IMR-90 (cell line): ENCODE measurements around the gene NAT14. TPM values are rescaled to one million over a fixed set of nuclear protein-coding genes. Genes with fewer than 3 reads are reported as not detected.

Experiments used
- ATAC-seq: fragments of 200-7000 bp; cut with Tn5 transposase; 2 replicates; pipeline ENCODE4 v1.9.1; 2020; ENCODE audit warnings: low read depth, mild to moderate bottlenecking, moderate library complexity
- BruUV-seq: library from RNA; stranded (reverse); fragments of 400-500 nt; replicated peaks from 2 replicates; lab custom pipeline; 2021; lab: Mats Ljungman, UMichigan
- CTCF ChIA-PET: fragments of 300-600 bp; formaldehyde crosslinking; extraction: SDS; loops from one replicate; lab custom pipeline; 2021; ENCODE audit warnings: antibody characterized with exemption; lab: Yijun Ruan, JAX
- POLR2A ChIA-PET: fragments of 300-600 bp; sonication (Branson Sonifier 250); formaldehyde crosslinking; loops from one replicate; lab custom pipeline; 2022; ENCODE audit warnings: antibody characterized with exemption; ENCODE audit not compliant: unreplicated experiment; lab: Charles Lee
- DNase-seq: peaks from one replicate; pipeline ENCODE4 v3.0.0; 2013
- H2AFZ ChIP-seq: replicated peaks from 2 replicates; pipeline ENCODE3; 2013; ENCODE audit warnings: low read length, mild to moderate bottlenecking; ENCODE audit not compliant: poor library complexity
- H2AK5ac ChIP-seq: 2 replicates; pipeline ENCODE4 v1.6.1; 2013; ENCODE audit warnings: low read depth, low read length, inconsistent platforms
- H2AK9ac ChIP-seq: replicated peaks from 2 replicates; pipeline ENCODE3; 2013; ENCODE audit warnings: mild to moderate bottlenecking, low read depth, low read length, moderate library complexity; ENCODE audit not compliant: poor library complexity
- H2BK120ac ChIP-seq: 2 replicates; pipeline ENCODE4 v1.6.1; 2013; ENCODE audit warnings: low read depth, low read length, inconsistent platforms
- H2BK15ac ChIP-seq: 3 replicates; pipeline ENCODE4 v1.6.1; 2013; ENCODE audit warnings: low read depth, low read length, inconsistent platforms
- H2BK20ac ChIP-seq: 2 replicates; pipeline ENCODE4 v1.6.1; 2013; ENCODE audit warnings: low read depth, mild to moderate bottlenecking, inconsistent platforms, low read length, moderate library complexity
- H2BK5ac ChIP-seq: 2 replicates; pipeline ENCODE4 v1.6.1; 2013; ENCODE audit warnings: mild to moderate bottlenecking, low read depth, low read length, inconsistent platforms; ENCODE audit not compliant: poor library complexity, severe bottlenecking
- H3K14ac ChIP-seq: replicated peaks from 2 replicates; pipeline ENCODE4 v1.6.1; 2013; ENCODE audit warnings: low read depth, low read length, inconsistent platforms
- H3K18ac ChIP-seq: 2 replicates; pipeline ENCODE4 v1.6.1; 2013; ENCODE audit warnings: low read depth, low read length, control low read depth
- H3K23ac ChIP-seq: 2 replicates; pipeline ENCODE4 v1.6.1; 2013; ENCODE audit warnings: low read depth, low read length, inconsistent platforms
- H3K27ac ChIP-seq: 2 replicates; pipeline ENCODE4 v1.5.1; 2013; ENCODE audit warnings: mild to moderate bottlenecking, control low read depth, low read length; ENCODE audit not compliant: insufficient read depth
- H3K27me3 ChIP-seq: 2 replicates; pipeline ENCODE4 v1.6.1; 2013; ENCODE audit warnings: low read length; ENCODE audit not compliant: control insufficient read depth, insufficient read depth
- H3K36me3 ChIP-seq: 2 replicates; pipeline ENCODE4 v1.6.1; 2013; ENCODE audit warnings: low read length, mixed read lengths; ENCODE audit not compliant: control insufficient read depth, insufficient read depth
- H3K4ac ChIP-seq: 2 replicates; pipeline ENCODE4 v1.6.1; 2013; ENCODE audit warnings: low read depth, low read length, inconsistent platforms
- H3K4me1 ChIP-seq: 2 replicates; pipeline ENCODE4 v1.6.1; 2013; ENCODE audit warnings: low read length, mixed read lengths; ENCODE audit not compliant: control insufficient read depth, insufficient read depth
- H3K4me2 ChIP-seq: 2 replicates; pipeline ENCODE4 v1.6.1; 2013; ENCODE audit warnings: low read depth, mild to moderate bottlenecking, control low read depth, low read length, moderate library complexity
- H3K4me3 ChIP-seq: 2 replicates; pipeline ENCODE4 v1.5.1; 2013; ENCODE audit warnings: low read depth, mild to moderate bottlenecking, control low read depth, low read length, moderate library complexity; ENCODE audit not compliant: insufficient read depth
- H3K56ac ChIP-seq: 2 replicates; pipeline ENCODE4 v1.6.1; 2013; ENCODE audit warnings: low read length, inconsistent platforms; ENCODE audit not compliant: insufficient read depth; ENCODE audit errors: extremely low read depth
- H3K79me1 ChIP-seq, 2 experiments: 2 replicates each; pipeline ENCODE4 v1.6.1; 2013; ENCODE audit warnings: low read length in 2 of 2, inconsistent platforms in 1 of 2, low read depth in 1 of 2
- H3K9ac ChIP-seq: 2 replicates; pipeline ENCODE4 v1.6.1; 2013; ENCODE audit warnings: low read depth, low read length, control low read depth
- H3K9me1 ChIP-seq: 2 replicates; pipeline ENCODE4 v1.6.1; 2013; ENCODE audit warnings: low read length, inconsistent platforms; ENCODE audit not compliant: insufficient read depth
- H3K9me3 ChIP-seq: 2 replicates; pipeline ENCODE4 v1.6.1; 2013; ENCODE audit warnings: low read length; ENCODE audit not compliant: control insufficient read depth, insufficient read depth
- H4K20me1 ChIP-seq: 2 replicates; pipeline ENCODE4 v1.6.1; 2013; ENCODE audit warnings: low read length, inconsistent platforms; ENCODE audit not compliant: insufficient read depth
- H4K5ac ChIP-seq: 2 replicates; pipeline ENCODE4 v1.6.1; 2013; ENCODE audit warnings: mild to moderate bottlenecking, low read depth, low read length, control low read depth
- H4K8ac ChIP-seq, 2 experiments: 2 replicates each; pipeline ENCODE4 v1.6.1; 2013; ENCODE audit warnings: low read depth in 2 of 2, low read length in 2 of 2, control low read depth in 1 of 2, inconsistent platforms in 1 of 2
- H4K91ac ChIP-seq: 2 replicates; pipeline ENCODE4 v1.6.1; 2013; ENCODE audit warnings: low read depth, low read length, inconsistent platforms; ENCODE audit not compliant: insufficient read depth
- BHLHE40 ChIP-seq: fragments of 150-350 bp; IDR thresholded peaks from 2 replicates; pipeline ENCODE4 v1.6.1; 2016; ENCODE audit warnings: mild to moderate bottlenecking, low read depth, low read length
- CEBPB ChIP-seq: IDR thresholded peaks from 2 replicates; pipeline ENCODE4 v1.6.1; 2012; ENCODE audit warnings: low read depth, low read length, improper control_type of control experiment
- CHD1 ChIP-seq: IDR thresholded peaks from 2 replicates; pipeline ENCODE4 v1.6.1; 2012; ENCODE audit warnings: low read depth, low read length, improper control_type of control experiment
- FOS ChIP-seq: fragments of 150-350 bp; IDR thresholded peaks from 2 replicates; pipeline ENCODE4 v1.6.1; 2016; ENCODE audit warnings: low read depth, low read length
- MAFK ChIP-seq: IDR thresholded peaks from 2 replicates; pipeline ENCODE4 v1.6.1; 2012; ENCODE audit warnings: low read depth, low read length, improper control_type of control experiment
- MAZ ChIP-seq: IDR thresholded peaks from 2 replicates; pipeline ENCODE4 v1.6.1; 2012; ENCODE audit warnings: low read depth, mild to moderate bottlenecking, low read length, improper control_type of control experiment, moderate library complexity, borderline replicate concordance
- MXI1 ChIP-seq: IDR thresholded peaks from 2 replicates; pipeline ENCODE4 v1.6.1; 2012; ENCODE audit warnings: low read depth, mild to moderate bottlenecking, low read length, moderate library complexity, borderline replicate concordance
- NFE2L2 ChIP-seq: fragments of 150-350 bp; IDR thresholded peaks from 2 replicates; pipeline ENCODE4 v1.6.1; 2016; ENCODE audit warnings: low read depth, mild to moderate bottlenecking, low read length
- POLR2A ChIP-seq: IDR thresholded peaks from 2 replicates; pipeline ENCODE4 v1.6.1; 2012; ENCODE audit warnings: mild to moderate bottlenecking, low read depth, low read length
- RAD21 ChIP-seq: IDR thresholded peaks from 2 replicates; pipeline ENCODE4 v1.6.1; 2012; ENCODE audit warnings: low read length, improper control_type of control experiment
- RCOR1 ChIP-seq: IDR thresholded peaks from 2 replicates; pipeline ENCODE4 v1.6.1; 2012; ENCODE audit warnings: mild to moderate bottlenecking, low read length, improper control_type of control experiment; ENCODE audit not compliant: insufficient replicate concordance
- RFX5 ChIP-seq: IDR thresholded peaks from 2 replicates; pipeline ENCODE4 v1.8.0; 2012; ENCODE audit warnings: low read depth, mild to moderate bottlenecking, low read length, moderate library complexity
- SMC3 ChIP-seq: fragments of 150-350 bp; IDR thresholded peaks from 2 replicates; pipeline ENCODE4 v1.6.1; 2016; ENCODE audit warnings: low read depth, mild to moderate bottlenecking, antibody characterized with exemption, low read length, moderate library complexity
- WGBS, 2 experiments: methylation state at CpG; one replicate each; pipeline versions ENCODE4 v1.1.5 to v1.1.7; 2013; ENCODE audit warnings: missing lambda C conversion rate in 2 of 2; ENCODE audit not compliant: insufficient read length in 1 of 2; ENCODE audit errors: extremely low coverage in 2 of 2; 5-methylcytosine and 5-hydroxymethylcytosine counted together
- dilution Hi-C: fragments of 300-500 bp; cut with HindIII; formaldehyde crosslinking; loops from one replicate; pipeline ENCODE4 v1.14.3; 2018; ENCODE audit warnings: low sequenced_read_pairs; ENCODE audit not compliant: unreplicated experiment
- in situ Hi-C: fragments of 300-500 bp; cut with MboI; formaldehyde crosslinking; loops from 3 replicates; pipeline ENCODE4 v1.14.3; 2019; ENCODE audit warnings: low sequenced_read_pairs, inconsistent platforms, mixed read lengths
- intact Hi-C: fragments of 100-400 bp; cut with micrococcal nuclease; formaldehyde crosslinking; loops from 2 replicates; pipeline ENCODE4 v1.10.0; 2022
- polyA plus RNA-seq, 3 experiments: library from polyadenylated mRNA; depleted of rRNA; stranded (reverse); fragments of >200 nt; gene quantifications; 2 replicates each; pipeline ENCODE4 v1.2.3, GENCODE V29; 2012; ENCODE audit warnings: low replicate concordance in 1 of 3
- total RNA-seq: library from RNA; depleted of rRNA; stranded (reverse); fragments of >200 nt; gene quantifications from 2 replicates; pipeline ENCODE4 v1.2.3, GENCODE V29; 2012
- TF ChIP-seq, protein P1 (sequence below): conservative IDR thresholded peaks from 2 replicates; pipeline ENCODE4 v1.5.1; 2012; ENCODE audit warnings: mild to moderate bottlenecking, low read depth, low read length, improper control_type of control experiment
- TF ChIP-seq, protein P2 (sequence below): fragments of 150-350 bp; IDR thresholded peaks from 2 replicates; pipeline ENCODE4 v1.6.1; 2016; ENCODE audit warnings: low read depth, mild to moderate bottlenecking, low read length, moderate library complexity, borderline replicate concordance

Gene NAT14
- total and polyA plus RNA-seq, 2 of the 4 experiments (the other 2 are of a cell fraction) = 4.3 to 41.2 TPM

DNA sequence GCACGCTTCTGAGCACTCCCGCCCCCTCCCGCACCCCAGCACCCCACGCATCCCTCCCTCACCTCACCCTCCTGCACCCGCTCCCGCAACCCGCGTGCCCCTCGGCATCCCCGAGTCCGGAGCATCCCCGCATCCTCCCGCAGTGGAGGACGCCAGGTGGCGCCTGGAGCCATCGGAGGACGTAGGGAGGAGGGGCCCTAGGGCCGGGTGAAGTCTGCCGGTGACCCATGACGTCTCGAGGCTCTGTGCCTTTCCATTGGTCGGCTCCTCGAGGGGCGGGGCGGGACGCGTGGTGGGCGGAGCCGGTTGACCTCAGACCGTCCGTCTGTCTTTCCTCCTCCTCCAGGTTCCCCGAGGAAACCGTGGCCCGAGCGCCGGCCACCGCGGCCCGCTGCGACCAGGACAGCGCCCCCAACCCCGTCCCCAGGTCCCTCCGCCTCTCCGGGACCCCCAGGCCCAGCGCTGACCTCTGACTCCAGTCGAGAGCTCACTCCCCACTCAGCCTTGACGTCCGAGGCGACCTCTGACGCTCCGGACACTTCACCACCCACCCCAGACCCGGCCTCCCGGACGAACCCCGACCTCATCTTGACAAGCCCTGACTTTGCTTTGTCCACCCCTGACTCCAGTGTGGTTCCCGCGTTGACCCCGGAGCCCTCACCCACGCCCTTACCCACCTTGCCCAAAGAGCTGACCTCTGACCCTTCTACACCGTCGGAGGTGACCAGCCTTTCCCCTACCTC, 32.1 kb downstream of the NAT14 start:
- intact Hi-C loops = loop anchor here (1.0 to 2.0 kb wide), 4 partner anchors 20 to 115 kb away; partner anchors contain the start of genes SBK2 and ZNF579
- no peaks in the 10 kb centered on the region for H4K20me1 ChIP-seq
- peak overlapping the region; percentile 38 for H4K5ac ChIP-seq
- H3K36me3 ChIP-seq = no peaks in the 10 kb centered on the region
- peaks cover 22% of the 10 kb centered on the region for H3K9me1 ChIP-seq
- dilution Hi-C loops = no loop called here
- peak overlapping the region in 1 of 2 experiments; percentile 79; a peak in 1 of 4 replicates for H4K8ac ChIP-seq
- H3K56ac ChIP-seq = no peak overlapping the region
- no peaks in the 10 kb centered on the region for H3K27me3 ChIP-seq
- H3K14ac ChIP-seq = no peak overlapping the region
- in situ Hi-C loops = loop anchor here (5.0 kb wide), 1 partner anchor 90 kb away; the partner anchor contains the start of gene ZNF865
- BruUV-seq = no TSS peak
- no peak overlapping the region for H4K91ac ChIP-seq
- H3K4me2 ChIP-seq = peak overlapping the region; percentile 52; the same call in 1 of the 2 replicates
- no peaks in the 10 kb centered on the region for H3K9me3 ChIP-seq
- 30% methylated on average over 23 of the region's 61 CpGs; no CpG with 5 or more reads in 1 of the 2 experiments for WGBS, 2 experiments
- no peak overlapping the region for H3K9ac ChIP-seq
- H3K18ac ChIP-seq = no peak overlapping the region
- H2AK5ac ChIP-seq = peak overlapping the region; percentile 22
- peak overlapping the region; percentile 9 for H3K4me3 ChIP-seq
- DNase-seq (peak; percentile 91), ATAC-seq (peak; percentile 99)
- peak overlapping the region; percentile 10 for H2BK5ac ChIP-seq
- H3K27ac ChIP-seq = peak overlapping the region; percentile 24
- peaks cover 0 to 18% of the 10 kb centered on the region in 2 experiments; a peak in 2 of 4 replicates for H3K79me1 ChIP-seq
- H3K4me1 ChIP-seq = peaks cover 2% of the 10 kb centered on the region; the same call in 1 of the 2 replicates
- peak overlapping the region; percentile 92 for H2AFZ ChIP-seq
- no peak overlapping the region for H3K23ac ChIP-seq
- ChIA-PET CTCF (interaction anchor here (0.7 to 1.0 kb wide), 3 partner anchors 31 to 103 kb away, joined by 3 to 7 read pairs (median 4); partner anchors contain the start of gene ZNF865), POLR2A (no interaction called here)
- H2BK15ac ChIP-seq = no peak overlapping the region
- peak overlapping the region; percentile 98 for H2AK9ac ChIP-seq
- 0 out of 2 replicates have a peak overlapping the region, but pooled peaks have one; percentile 10 for H2BK120ac ChIP-seq
- no peak overlapping the region; the same call in 1 of the 2 replicates for H2BK20ac ChIP-seq
- H3K4ac ChIP-seq = peak overlapping the region; percentile 27
- TF ChIP-seq MAFK (no peak), NFE2L2 (no peak), MXI1 (peak; percentile 35; the same call in 1 of the 2 replicates), CHD1 (no peak), POLR2A (peak; percentile 44; the same call in 1 of the 2 replicates), RFX5 (peak; percentile 100), BHLHE40 (peak; percentile 51; the same call in 1 of the 2 replicates), RCOR1 (no peak), FOS (no peak), SMC3 (peak; percentile 100), RAD21 (peak; percentile 98), MAZ (peak; percentile 95), CEBPB (no peak)
- TF ChIP-seq, protein P1, sequence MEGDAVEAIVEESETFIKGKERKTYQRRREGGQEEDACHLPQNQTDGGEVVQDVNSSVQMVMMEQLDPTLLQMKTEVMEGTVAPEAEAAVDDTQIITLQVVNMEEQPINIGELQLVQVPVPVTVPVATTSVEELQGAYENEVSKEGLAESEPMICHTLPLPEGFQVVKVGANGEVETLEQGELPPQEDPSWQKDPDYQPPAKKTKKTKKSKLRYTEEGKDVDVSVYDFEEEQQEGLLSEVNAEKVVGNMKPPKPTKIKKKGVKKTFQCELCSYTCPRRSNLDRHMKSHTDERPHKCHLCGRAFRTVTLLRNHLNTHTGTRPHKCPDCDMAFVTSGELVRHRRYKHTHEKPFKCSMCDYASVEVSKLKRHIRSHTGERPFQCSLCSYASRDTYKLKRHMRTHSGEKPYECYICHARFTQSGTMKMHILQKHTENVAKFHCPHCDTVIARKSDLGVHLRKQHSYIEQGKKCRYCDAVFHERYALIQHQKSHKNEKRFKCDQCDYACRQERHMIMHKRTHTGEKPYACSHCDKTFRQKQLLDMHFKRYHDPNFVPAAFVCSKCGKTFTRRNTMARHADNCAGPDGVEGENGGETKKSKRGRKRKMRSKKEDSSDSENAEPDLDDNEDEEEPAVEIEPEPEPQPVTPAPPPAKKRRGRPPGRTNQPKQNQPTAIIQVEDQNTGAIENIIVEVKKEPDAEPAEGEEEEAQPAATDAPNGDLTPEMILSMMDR = peak; percentile 95
- TF ChIP-seq, protein P2, sequence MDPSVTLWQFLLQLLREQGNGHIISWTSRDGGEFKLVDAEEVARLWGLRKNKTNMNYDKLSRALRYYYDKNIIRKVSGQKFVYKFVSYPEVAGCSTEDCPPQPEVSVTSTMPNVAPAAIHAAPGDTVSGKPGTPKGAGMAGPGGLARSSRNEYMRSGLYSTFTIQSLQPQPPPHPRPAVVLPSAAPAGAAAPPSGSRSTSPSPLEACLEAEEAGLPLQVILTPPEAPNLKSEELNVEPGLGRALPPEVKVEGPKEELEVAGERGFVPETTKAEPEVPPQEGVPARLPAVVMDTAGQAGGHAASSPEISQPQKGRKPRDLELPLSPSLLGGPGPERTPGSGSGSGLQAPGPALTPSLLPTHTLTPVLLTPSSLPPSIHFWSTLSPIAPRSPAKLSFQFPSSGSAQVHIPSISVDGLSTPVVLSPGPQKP = no peak
